Mammary epithelial cell (primary cell): ENCODE data around the gene PDCD6IP.

Experiments
- CTCF ChIP-seq, 2 donors: IDR thresholded peaks in 1 of 2; conservative IDR thresholded peaks in 1 of 2; 2 replicates each; pipeline ENCODE4 v1.5.1; 2011 to 2012; ENCODE audit warnings: inconsistent platforms in 2 of 2, low read length in 2 of 2, mild to moderate bottlenecking in 2 of 2, control low read depth in 1 of 2, low read depth in 1 of 2; ENCODE audit not compliant: insufficient read depth in 1 of 2; ENCODE audit errors: extremely low read depth in 1 of 2
- EZH2 ChIP-seq: IDR thresholded peaks from 2 replicates; pipeline ENCODE4 v1.6.1; 2012; ENCODE audit warnings: low read length, inconsistent platforms, borderline replicate concordance

- TF ChIP-seq CTCF (conservative IDR thresholded peaks at IDR 0.05 in 1 of 2, IDR thresholded peaks at IDR 0.05 in 1 of 2; ENCODE audit: extremely low read depth in 1 of 2, insufficient read depth in 1 of 2, low read depth in 1 of 2, low read length in 2 of 2) (no peak), EZH2 (no peak)
These were observed 78.8 kb downstream of the PDCD6IP start for GRCh38 chr3:33877187-33877586.
